ENCODE results near the gene KLHL3. TPM values are rescaled to one million over a fixed set of nuclear protein-coding genes. Genes with fewer than 3 reads are reported as not detected.

KLHL3 gene
- total RNA-seq, 1 donor from 2014 or later: 3.5 TPM

- no peak for DNase-seq (ENCODE audit: low spot score)
Measured at GRCh38 chr5:137743031-137743640, 7.2 kb upstream of the KLHL3 start.

GRCh38 chr5:137741718-137742117 is 5.8 kb upstream of the KLHL3 start:
- no peak for DNase-seq (ENCODE audit: low spot score)

GRCh38 chr5:137739737-137740136 is 3.8 kb upstream of the KLHL3 start:
- no peak for DNase-seq (ENCODE audit: low spot score)

- no peak for DNase-seq (ENCODE audit: low spot score)
Measured at GRCh38 chr5:137738947-137739346, 3.1 kb upstream of the KLHL3 start.

GRCh38 chr5:137737349-137738131 is 1.7 kb upstream of the KLHL3 start:
- DNase-seq (ENCODE audit: low spot score): no peak

GRCh38 chr5:137736496-137736895 is 607 bp upstream of the KLHL3 start:
- no peak for DNase-seq (ENCODE audit: low spot score)

- no peak for DNase-seq (ENCODE audit: low spot score)
Measured at GRCh38 chr5:137734962-137735554, 831 bp downstream of the KLHL3 start.

- no peak for DNase-seq (ENCODE audit: low spot score)
Measured at GRCh38 chr5:137734331-137734730, 1.6 kb downstream of the KLHL3 start.

- no peak for DNase-seq (ENCODE audit: low spot score)
Measured at GRCh38 chr5:137733922-137734321, 2.0 kb downstream of the KLHL3 start.

GRCh38 chr5:137733006-137733405 is 2.9 kb downstream of the KLHL3 start:
- DNase-seq (ENCODE audit: low spot score): no peak

- DNase-seq (ENCODE audit: low spot score): no peak
Measured at GRCh38 chr5:137731176-137731575, 4.7 kb downstream of the KLHL3 start.

- no peak for DNase-seq (ENCODE audit: low spot score)
Measured at GRCh38 chr5:137730336-137730735, 5.6 kb downstream of the KLHL3 start.

- DNase-seq (ENCODE audit: low spot score): no peak
Measured at GRCh38 chr5:137728048-137728447, 7.8 kb downstream of the KLHL3 start.

GRCh38 chr5:137727623-137728022 is 8.3 kb downstream of the KLHL3 start:
- no peak for DNase-seq (ENCODE audit: low spot score)

GRCh38 chr5:137724251-137724650 is 11.6 kb downstream of the KLHL3 start:
- no peak for DNase-seq (ENCODE audit: low spot score)

GRCh38 chr5:137718611-137719010 is 17.3 kb downstream of the KLHL3 start:
- no peak for DNase-seq (ENCODE audit: low spot score)

GRCh38 chr5:137716337-137716736 is 19.6 kb downstream of the KLHL3 start:
- DNase-seq (ENCODE audit: low spot score): no peak

GRCh38 chr5:137715456-137715855 is 20.4 kb downstream of the KLHL3 start:
- no peak for DNase-seq (ENCODE audit: low spot score)

GRCh38 chr5:137714946-137715345 is 20.9 kb downstream of the KLHL3 start:
- no peak for DNase-seq (ENCODE audit: low spot score)

- no peak for DNase-seq (ENCODE audit: low spot score)
Measured at GRCh38 chr5:137714494-137714893, 21.4 kb downstream of the KLHL3 start.

GRCh38 chr5:137712139-137712667 is 23.7 kb downstream of the KLHL3 start:
- DNase-seq (ENCODE audit: low spot score): no peak

- DNase-seq (ENCODE audit: low spot score): no peak
Measured at GRCh38 chr5:137710086-137710485, 25.8 kb downstream of the KLHL3 start.

All from mesenteric fat pad (tissue), 1 donor.